B cell (primary cell): ENCODE results near the gene ELMO1. TPM values are rescaled to one million over a fixed set of nuclear protein-coding genes. Genes with fewer than 3 reads are reported as not detected.

Experiments used
- ATAC-seq: fragments of 200-7000 bp; cut with Tn5 transposase; one replicate; pipeline ENCODE4 v1.10.0; 2021; ENCODE audit warnings: low read depth, mild to moderate bottlenecking, moderate number of reproducible peaks, moderate library complexity
- CTCF ChIA-PET: fragments of 350-600 bp; sonication (Branson Sonifier 250); formaldehyde crosslinking; loops from one replicate; lab custom pipeline; 2021; ENCODE audit warnings: antibody characterized with exemption, inconsistent platforms; lab: Charles Lee
- POLR2A ChIA-PET: fragments of 350-600 bp; sonication (Branson Sonifier 250); formaldehyde crosslinking; loops from one replicate; lab custom pipeline; 2021; ENCODE audit warnings: antibody characterized with exemption; lab: Charles Lee
- DNase-seq: peaks from one replicate; pipeline ENCODE4 v3.0.0; 2013
- H2AFZ ChIP-seq: 2 replicates; pipeline ENCODE4 v1.6.1; 2012; ENCODE audit warnings: mild to moderate bottlenecking, low read depth, low read length; ENCODE audit not compliant: insufficient read depth, poor library complexity, severe bottlenecking
- H3K27ac ChIP-seq, 2 donors: 1 replicate in 1 of 2; 2 replicates in 1 of 2; pipeline ENCODE4 v1.5.1; 2012 to 2013; ENCODE audit warnings: low read length in 2 of 2, mild to moderate bottlenecking in 2 of 2, moderate library complexity in 1 of 2
- H3K27me3 ChIP-seq, 4 experiments: fragments of 200-600 bp in 1 of 4; sonication (generic) in 1 of 4; replicated peaks in 1 of 4; 1 replicate in 2 of 4; 2 replicates in 2 of 4; pipeline versions ENCODE4 v1.6.1 to v1.7.0; 2013 to 2016; ENCODE audit warnings: low read length in 3 of 4, mild to moderate bottlenecking in 2 of 4, mixed read lengths in 1 of 4, moderate library complexity in 1 of 4; ENCODE audit not compliant: insufficient read depth in 4 of 4, control insufficient read depth in 3 of 4; ENCODE audit errors: control extremely low read depth in 1 of 4
- H3K36me3 ChIP-seq, 2 experiments: replicated peaks in 1 of 2; 1 replicate in 1 of 2; 2 replicates in 1 of 2; pipeline versions ENCODE4 v1.6.1 to v1.7.1; 2013; ENCODE audit warnings: low read length in 1 of 2; ENCODE audit not compliant: insufficient read depth in 2 of 2, control insufficient read depth in 1 of 2; ENCODE audit errors: control extremely low read depth in 1 of 2, extremely low read depth in 1 of 2
- H3K4me1 ChIP-seq, 2 donors: fragments of 200-600 bp in 1 of 2; sonication (generic) in 1 of 2; 1 replicate in 1 of 2; 2 replicates in 1 of 2; pipeline versions ENCODE4 v1.5.1 to v1.6.1; 2013 to 2017; ENCODE audit warnings: low read length in 2 of 2; ENCODE audit not compliant: control insufficient read depth in 2 of 2, insufficient read depth in 2 of 2
- H3K4me2 ChIP-seq: replicated peaks from 2 replicates; pipeline ENCODE3; 2012; ENCODE audit warnings: mild to moderate bottlenecking, low read depth, low read length; ENCODE audit not compliant: poor library complexity, severe bottlenecking
- H3K4me3 ChIP-seq, 5 experiments: fragments of 200-600 bp in 1 of 5; sonication (generic) in 1 of 5; 1 replicate in 3 of 5; 2 replicates in 2 of 5; pipeline versions ENCODE4 v1.5.1 to v1.7.0; 2011 to 2016; ENCODE audit warnings: low read length in 4 of 5, mild to moderate bottlenecking in 4 of 5, low read depth in 2 of 5, control low read depth in 1 of 5, moderate library complexity in 1 of 5; ENCODE audit not compliant: insufficient read depth in 1 of 5; ENCODE audit errors: control extremely low read depth in 1 of 5, extremely low read depth in 1 of 5
- H3K79me2 ChIP-seq: fragments of 200-600 bp; sonication (generic); one replicate; pipeline ENCODE4 v1.6.0; 2016; ENCODE audit warnings: low read length; ENCODE audit not compliant: control insufficient read depth, insufficient read depth
- H3K9ac ChIP-seq: fragments of 200-600 bp; sonication (generic); 2 replicates; pipeline ENCODE4 v1.6.1; 2017; ENCODE audit warnings: mild to moderate bottlenecking, low read length, moderate library complexity
- H3K9me3 ChIP-seq, 3 donors: one replicate each; pipeline versions ENCODE4 v1.6.1 to v1.7.1; 2013; ENCODE audit warnings: low read length in 2 of 3; ENCODE audit not compliant: control insufficient read depth in 2 of 3, insufficient read depth in 1 of 3; ENCODE audit errors: control extremely low read depth in 1 of 3
- H4K20me1 ChIP-seq: 2 replicates; pipeline ENCODE4 v1.6.0; 2012; ENCODE audit warnings: mild to moderate bottlenecking, low read length; ENCODE audit not compliant: insufficient read depth, control insufficient read depth, poor library complexity, severe bottlenecking
- H3K27ac Mint-ChIP-seq: one replicate; pipeline ENCODE4 v1.8.0; 2021; ENCODE audit warnings: mixed read lengths
- H3K27me3 Mint-ChIP-seq: one replicate; pipeline ENCODE4 v1.8.0; 2021; ENCODE audit warnings: mixed read lengths
- H3K4me1 Mint-ChIP-seq: one replicate; pipeline ENCODE4 v1.8.0; 2021; ENCODE audit warnings: mixed read lengths
- H3K4me3 Mint-ChIP-seq: one replicate; pipeline ENCODE4 v1.8.0; 2021; ENCODE audit warnings: mixed read lengths
- H3K9me3 Mint-ChIP-seq: one replicate; pipeline ENCODE4 v1.8.0; 2022; ENCODE audit warnings: mixed read lengths; ENCODE audit not compliant: insufficient read depth
- EZH2 ChIP-seq: IDR thresholded peaks from 2 replicates; pipeline ENCODE4 v1.6.1; 2012; ENCODE audit warnings: borderline replicate concordance, low read depth, mild to moderate bottlenecking, moderate library complexity, low read length; ENCODE audit not compliant: insufficient read depth, poor library complexity, severe bottlenecking
- WGBS: methylation state at CpG from one replicate; pipeline ENCODE4 v1.1.5; 2013; ENCODE audit warnings: missing lambda C conversion rate; ENCODE audit not compliant: insufficient coverage; 5-methylcytosine and 5-hydroxymethylcytosine counted together
- intact Hi-C: fragments of 100-400 bp; cut with micrococcal nuclease; formaldehyde crosslinking; loops from one replicate; pipeline ENCODE4 v1.10.0; 2022
- polyA plus RNA-seq: library from polyadenylated mRNA; depleted of rRNA; stranded (reverse); fragments of >200 nt; gene quantifications from 2 replicates; pipeline ENCODE4 v1.2.3, GENCODE V29; 2012
- total RNA-seq, 2 donors: library from RNA; stranded (reverse); fragments of 120-200 nt in 1 of 2; gene quantifications; 1 replicate in 1 of 2; 2 replicates in 1 of 2; pipeline versions ENCODE4 v1.2.3 to v1.2.4, GENCODE V29; 2013 to 2022
- TF ChIP-seq, protein P1 (sequence below): fragments of 200-600 bp; IDR thresholded peaks from one replicate; pipeline ENCODE4 v1.8.0; 2022; ENCODE audit warnings: antibody characterized with exemption, mild to moderate bottlenecking

Gene ELMO1
- total and polyA plus RNA-seq, 2 donors (not counting 1 experiment from before 2014, with no cell fraction given) = 44.7 to 177 TPM

DNA sequence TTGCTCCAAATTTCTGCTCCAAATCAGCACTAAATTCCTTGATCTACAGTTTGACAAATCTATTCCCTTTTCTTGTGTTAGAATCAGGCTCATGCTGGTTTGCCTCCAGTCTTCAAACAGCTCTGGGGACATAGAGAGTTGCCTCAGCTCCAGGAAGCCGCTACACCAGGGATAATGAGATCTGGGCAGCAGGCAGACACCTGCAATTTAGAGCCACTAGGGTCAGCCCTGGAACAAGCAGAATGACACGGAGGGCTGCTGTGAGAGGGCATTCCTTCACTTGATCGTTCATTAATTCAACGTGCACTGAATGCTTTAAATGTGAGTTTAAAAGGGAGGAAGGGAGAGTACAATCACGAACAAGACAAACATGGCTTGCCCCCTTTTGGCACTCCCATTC, 3.7 kb upstream of the ELMO1 start:
- H3K27me3 Mint-ChIP-seq = no peaks in the 10 kb centered on the region
- DNase-seq (no peak), ATAC-seq (no peak)
- WGBS = 100% methylated on average over 4 of the region's 5 CpGs
- Histone ChIP-seq H3K9ac (no peak overlapping the region), H3K4me2 (no peak overlapping the region), H3K36me3 (no peaks in the 10 kb centered on the region), H3K9me3 (no peaks in the 10 kb centered on the region), H3K27ac (no peak overlapping the region), H3K79me2 (peaks cover 3% of the 10 kb centered on the region), H4K20me1 (peaks cover under 1% of the 10 kb centered on the region), H3K4me1 (peaks cover 9% of the 10 kb centered on the region in 2 donors), H3K27me3 (no peaks in the 10 kb centered on the region), H2AFZ (no peak overlapping the region), H3K4me3 (no peak overlapping the region)
- H3K4me3 Mint-ChIP-seq = no peak overlapping the region
- no peaks in the 10 kb centered on the region for H3K9me3 Mint-ChIP-seq
- POLR2A ChIA-PET = no interaction called here
- peaks cover 18% of the 10 kb centered on the region for H3K4me1 Mint-ChIP-seq
- CTCF ChIA-PET = interaction anchor here (7.7 kb wide), 1 partner anchor 100 kb away, joined by 67 read pairs; no protein-coding TSS in a partner anchor
- intact Hi-C loops = no loop called here
- H3K27ac Mint-ChIP-seq = no peak overlapping the region
- TF ChIP-seq EZH2 = no peak
- TF ChIP-seq, protein P1, sequence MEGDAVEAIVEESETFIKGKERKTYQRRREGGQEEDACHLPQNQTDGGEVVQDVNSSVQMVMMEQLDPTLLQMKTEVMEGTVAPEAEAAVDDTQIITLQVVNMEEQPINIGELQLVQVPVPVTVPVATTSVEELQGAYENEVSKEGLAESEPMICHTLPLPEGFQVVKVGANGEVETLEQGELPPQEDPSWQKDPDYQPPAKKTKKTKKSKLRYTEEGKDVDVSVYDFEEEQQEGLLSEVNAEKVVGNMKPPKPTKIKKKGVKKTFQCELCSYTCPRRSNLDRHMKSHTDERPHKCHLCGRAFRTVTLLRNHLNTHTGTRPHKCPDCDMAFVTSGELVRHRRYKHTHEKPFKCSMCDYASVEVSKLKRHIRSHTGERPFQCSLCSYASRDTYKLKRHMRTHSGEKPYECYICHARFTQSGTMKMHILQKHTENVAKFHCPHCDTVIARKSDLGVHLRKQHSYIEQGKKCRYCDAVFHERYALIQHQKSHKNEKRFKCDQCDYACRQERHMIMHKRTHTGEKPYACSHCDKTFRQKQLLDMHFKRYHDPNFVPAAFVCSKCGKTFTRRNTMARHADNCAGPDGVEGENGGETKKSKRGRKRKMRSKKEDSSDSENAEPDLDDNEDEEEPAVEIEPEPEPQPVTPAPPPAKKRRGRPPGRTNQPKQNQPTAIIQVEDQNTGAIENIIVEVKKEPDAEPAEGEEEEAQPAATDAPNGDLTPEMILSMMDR = no peak

DNA sequence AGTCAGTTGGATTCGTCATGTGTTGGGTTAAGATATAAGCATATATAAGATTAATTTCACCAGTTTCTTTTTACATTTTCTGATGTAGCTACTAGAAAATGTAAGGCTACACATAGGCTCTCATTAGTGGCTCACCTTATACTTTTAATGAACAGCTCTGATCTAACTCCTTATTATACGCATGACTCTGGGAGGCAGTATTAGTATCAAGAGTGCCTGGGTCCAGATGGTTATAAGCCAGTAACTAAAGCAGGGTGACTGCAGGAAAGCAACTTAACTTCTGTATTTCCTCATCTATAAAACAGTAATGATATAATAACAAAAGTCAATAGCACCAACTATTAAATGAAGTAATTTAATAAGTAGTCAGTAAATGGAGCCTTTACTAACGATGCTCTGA, 1.4 kb upstream of the ELMO1 start:
- no peak overlapping the region for H3K4me3 ChIP-seq
- no peaks in the 10 kb centered on the region for H3K27me3 ChIP-seq
- peak overlapping the region; percentile 62 for H3K27ac Mint-ChIP-seq
- no peak for TF ChIP-seq EZH2
- TF ChIP-seq, protein P1 = no peak
- H3K4me2 ChIP-seq = peak overlapping the region; percentile 81
- no peaks in the 10 kb centered on the region for H3K27me3 Mint-ChIP-seq
- no peak overlapping the region for H2AFZ ChIP-seq
- POLR2A ChIA-PET = no interaction called here
- intact Hi-C loops = no loop called here
- no CpG with 5 or more reads among the region's 3 CpGs for WGBS
- no peaks in the 10 kb centered on the region for H3K9me3 ChIP-seq
- H3K79me2 ChIP-seq = peaks cover 13% of the 10 kb centered on the region
- DNase-seq (no peak), ATAC-seq (no peak)
- peaks cover 10% of the 10 kb centered on the region for H4K20me1 ChIP-seq
- no peaks in the 10 kb centered on the region for H3K9me3 Mint-ChIP-seq
- peak overlapping the region in 1 of 2 donors; percentile 93 for H3K27ac ChIP-seq
- peak overlapping the region; percentile 58 for H3K4me3 Mint-ChIP-seq
- CTCF ChIA-PET = interaction anchor here (1.2 to 7.7 kb wide), 10 partner anchors 46 to 382 kb away, joined by 3 to 67 read pairs (median 6); no protein-coding TSS in a partner anchor
- H3K36me3 ChIP-seq = peaks cover under 1 to 1% of the 10 kb centered on the region in 2 experiments
- H3K9ac ChIP-seq = peak overlapping the region; percentile 94
- peaks cover 16 to 18% of the 10 kb centered on the region in 2 donors for H3K4me1 ChIP-seq
- H3K4me1 Mint-ChIP-seq = peaks cover 35% of the 10 kb centered on the region
